Measurements from ENCODE around the gene FIZ1. TPM values are rescaled to one million over a fixed set of nuclear protein-coding genes. Genes with fewer than 3 reads are reported as not detected.

Gene FIZ1
- total RNA-seq, 4 donors from 2014 or later = 4.7 to 11.2 (median 9.9) TPM

- Histone ChIP-seq H3K4me3 (no peak overlapping the region), H3K27me3 (no peaks in the 10 kb centered on the region), H3K27ac (no peak overlapping the region), H3K4me1 (peaks cover 0 to 28% (median 2%) of the 10 kb centered on the region in 3 donors), H3K9me3 (no peaks in the 10 kb centered on the region), H3K36me3 (peaks cover 0 to 62% of the 10 kb centered on the region in 2 donors)
- no peak for ATAC-seq
- 99% methylated on average over 13 of the region's 38 CpGs; no CpG with 5 or more reads in 1 of the 2 donors for whole genome bisulfite sequencing, 2 donors (ENCODE audit: low coverage in 1 of 2)
- TF ChIP-seq EP300 (IDR thresholded peaks at IDR 0.05) (no peak), POLR2AphosphoS5 (IDR thresholded peaks at IDR 0.05) (no peak), POLR2A (IDR thresholded peaks at IDR 0.05) (no peak)
- TF ChIP-seq, protein P1, sequence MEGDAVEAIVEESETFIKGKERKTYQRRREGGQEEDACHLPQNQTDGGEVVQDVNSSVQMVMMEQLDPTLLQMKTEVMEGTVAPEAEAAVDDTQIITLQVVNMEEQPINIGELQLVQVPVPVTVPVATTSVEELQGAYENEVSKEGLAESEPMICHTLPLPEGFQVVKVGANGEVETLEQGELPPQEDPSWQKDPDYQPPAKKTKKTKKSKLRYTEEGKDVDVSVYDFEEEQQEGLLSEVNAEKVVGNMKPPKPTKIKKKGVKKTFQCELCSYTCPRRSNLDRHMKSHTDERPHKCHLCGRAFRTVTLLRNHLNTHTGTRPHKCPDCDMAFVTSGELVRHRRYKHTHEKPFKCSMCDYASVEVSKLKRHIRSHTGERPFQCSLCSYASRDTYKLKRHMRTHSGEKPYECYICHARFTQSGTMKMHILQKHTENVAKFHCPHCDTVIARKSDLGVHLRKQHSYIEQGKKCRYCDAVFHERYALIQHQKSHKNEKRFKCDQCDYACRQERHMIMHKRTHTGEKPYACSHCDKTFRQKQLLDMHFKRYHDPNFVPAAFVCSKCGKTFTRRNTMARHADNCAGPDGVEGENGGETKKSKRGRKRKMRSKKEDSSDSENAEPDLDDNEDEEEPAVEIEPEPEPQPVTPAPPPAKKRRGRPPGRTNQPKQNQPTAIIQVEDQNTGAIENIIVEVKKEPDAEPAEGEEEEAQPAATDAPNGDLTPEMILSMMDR (IDR thresholded peaks at IDR 0.05) = no peak
These were observed 17.1 kb upstream of the FIZ1 start for GRCh38 chr19:55616395-55616875.

DNA sequence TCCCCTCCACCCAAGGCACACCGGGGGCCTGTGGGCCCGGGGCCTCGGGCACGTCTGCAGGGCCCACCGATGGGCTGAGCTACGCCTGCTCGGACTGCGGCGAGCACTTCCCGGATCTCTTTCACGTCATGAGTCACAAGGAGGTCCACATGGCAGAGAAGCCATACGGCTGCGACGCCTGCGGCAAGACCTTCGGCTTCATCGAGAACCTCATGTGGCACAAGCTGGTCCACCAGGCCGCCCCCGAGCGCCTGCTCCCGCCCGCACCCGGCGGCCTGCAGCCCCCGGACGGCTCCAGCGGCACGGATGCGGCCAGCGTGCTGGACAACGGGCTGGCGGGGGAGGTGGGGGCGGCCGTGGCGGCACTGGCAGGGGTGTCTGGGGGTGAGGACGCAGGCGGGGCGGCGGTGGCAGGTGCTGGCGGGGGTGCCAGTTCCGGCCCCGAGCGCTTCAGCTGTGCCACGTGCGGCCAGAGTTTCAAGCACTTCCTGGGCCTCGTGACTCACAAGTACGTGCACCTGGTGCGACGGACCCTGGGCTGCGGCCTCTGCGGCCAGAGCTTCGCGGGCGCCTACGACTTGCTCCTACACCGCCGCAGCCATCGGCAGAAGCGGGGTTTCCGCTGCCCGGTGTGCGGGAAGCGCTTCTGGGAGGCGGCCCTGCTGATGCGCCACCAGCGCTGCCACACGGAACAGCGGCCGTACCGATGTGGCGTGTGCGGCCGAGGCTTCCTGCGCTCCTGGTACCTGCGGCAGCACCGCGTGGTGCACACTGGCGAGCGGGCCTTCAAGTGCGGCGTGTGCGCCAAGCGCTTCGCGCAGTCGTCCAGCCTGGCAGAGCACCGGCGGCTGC lies 16.5 kb upstream of the FIZ1 start:
- H3K36me3 ChIP-seq = peaks cover 0 to 56% of the 10 kb centered on the region in 2 donors
- H3K4me1 ChIP-seq = peaks cover 0 to 35% (median 5%) of the 10 kb centered on the region in 3 donors
- H3K4me3 ChIP-seq = no peak overlapping the region
- H3K27me3 ChIP-seq = no peaks in the 10 kb centered on the region
- no peak overlapping the region for H3K27ac ChIP-seq
- WGBS, 2 donors (ENCODE audit: low coverage in 1 of 2) = 100% methylated on average over 1 to 2 of the region's 88 CpGs
- ATAC-seq = no peak
- TF ChIP-seq, protein P1 (IDR thresholded peaks at IDR 0.05) = no peak
- TF ChIP-seq POLR2AphosphoS5 (IDR thresholded peaks at IDR 0.05) (no peak), EP300 (IDR thresholded peaks at IDR 0.05) (no peak), POLR2A (IDR thresholded peaks at IDR 0.05) (no peak)
- no peaks in the 10 kb centered on the region for H3K9me3 ChIP-seq

GRCh38 chr19:55614711-55615542 lies 15.6 kb upstream of the FIZ1 start:
- TF ChIP-seq, protein P1 (IDR thresholded peaks at IDR 0.05) = no peak
- TF ChIP-seq EP300 (IDR thresholded peaks at IDR 0.05) = no peak
- TF ChIP-seq POLR2A (IDR thresholded peaks at IDR 0.05) = no peak
- TF ChIP-seq POLR2AphosphoS5 (IDR thresholded peaks at IDR 0.05) = no peak
- WGBS, 2 donors (ENCODE audit: low coverage in 1 of 2) = no CpG with 5 or more reads among the region's 98 CpGs
- peaks cover 0 to 61% of the 10 kb centered on the region in 2 donors for H3K36me3 ChIP-seq

GRCh38 chr19:55613930-55614710 lies 14.8 kb upstream of the FIZ1 start:
- Histone ChIP-seq H3K27ac (no peak overlapping the region), H3K36me3 (peaks cover 0 to 69% of the 10 kb centered on the region in 2 donors), H3K9me3 (no peaks in the 10 kb centered on the region), H3K4me1 (peaks cover 0 to 34% (median 5%) of the 10 kb centered on the region in 3 donors), H3K27me3 (no peaks in the 10 kb centered on the region), H3K4me3 (no peak overlapping the region)
- TF ChIP-seq POLR2A (IDR thresholded peaks at IDR 0.05) (no peak), POLR2AphosphoS5 (IDR thresholded peaks at IDR 0.05) (no peak)
- TF ChIP-seq, protein P1 (IDR thresholded peaks at IDR 0.05) = no peak
- WGBS, 2 donors (ENCODE audit: low coverage in 1 of 2) = 92% methylated on average over 6 of the region's 75 CpGs; no CpG with 5 or more reads in 1 of the 2 donors
- ATAC-seq = no peak

More at GRCh38 chr19:55614711-55615542, 15.6 kb upstream of the FIZ1 start:
- no peak for ATAC-seq
- Histone ChIP-seq H3K9me3 (no peaks in the 10 kb centered on the region), H3K4me1 (peaks cover 0 to 42% (median 5%) of the 10 kb centered on the region in 3 donors), H3K27ac (no peak overlapping the region), H3K27me3 (no peaks in the 10 kb centered on the region), H3K4me3 (no peak overlapping the region)
